H1 (cell line): ENCODE measurements around the gene NEK11. TPM values are rescaled to one million over a fixed set of nuclear protein-coding genes. Genes with fewer than 3 reads are reported as not detected.

Experiments used
- FOSL1 ChIP-seq: IDR thresholded peaks from 2 replicates; pipeline ENCODE4 v1.6.1; 2011; ENCODE audit warnings: mild to moderate bottlenecking, low read depth, low read length, moderate library complexity; ENCODE audit not compliant: insufficient read depth
- NRF1 ChIP-seq: IDR thresholded peaks from 2 replicates; pipeline ENCODE4 v1.6.1; 2011; ENCODE audit warnings: mild to moderate bottlenecking, low read depth, low read length, improper control_type of control experiment
- POLR2A ChIP-seq, 2 experiments: IDR thresholded peaks; 1 replicate in 1 of 2; 2 replicates in 1 of 2; pipeline ENCODE4 v1.6.1; 2011; ENCODE audit warnings: low read depth in 2 of 2, low read length in 2 of 2, mild to moderate bottlenecking in 2 of 2; ENCODE audit errors: control extremely low read depth in 1 of 2
- RFX5 ChIP-seq: IDR thresholded peaks from 2 replicates; pipeline ENCODE4 v1.6.1; 2011; ENCODE audit warnings: low read depth, low read length, improper control_type of control experiment, borderline replicate concordance
- SIN3A ChIP-seq, 2 experiments: IDR thresholded peaks in 1 of 2; conservative IDR thresholded peaks in 1 of 2; 2 replicates each; pipeline ENCODE4 v1.6.1; 2011 to 2012; ENCODE audit warnings: low read length in 2 of 2, improper control_type of control experiment in 1 of 2, low read depth in 1 of 2, mild to moderate bottlenecking in 1 of 2
- polyA plus RNA-seq, 7 experiments: library from polyadenylated mRNA; depleted of rRNA in 3 of 7; stranded (reverse) in 5 of 7; unstranded in 2 of 7; fragments of >200 nt in 5 of 7; fragments of 200-250 nt in 2 of 7; gene quantifications; 1 replicate in 5 of 7; 2 replicates in 1 of 7; 4 replicates in 1 of 7; pipeline versions ENCODE4 v1.2.1 to v1.2.3, GENCODE V29; 2011 to 2013; ENCODE audit warnings: missing spikeins in 2 of 7, mixed read lengths in 2 of 7
- total RNA-seq: library from RNA; stranded (reverse); fragmentation: NEBNext Ultra II Directional; extraction: Animal tissue kit (Norgen Biotek cat#: 25700); gene quantifications from 2 replicates; pipeline ENCODE4 v1.2.1, GENCODE V29; 2021
- TF ChIP-seq, protein P1 (sequence below): IDR thresholded peaks from 2 replicates; pipeline ENCODE4 v1.6.1; 2011; ENCODE audit warnings: low read length, improper control_type of control experiment

The NEK11 gene
- total and polyA plus RNA-seq, 2 of the 8 experiments (the other 6 are each of a cell fraction or from before 2014, with no cell fraction given), result 0.60 TPM; not detected in 1

DNA sequence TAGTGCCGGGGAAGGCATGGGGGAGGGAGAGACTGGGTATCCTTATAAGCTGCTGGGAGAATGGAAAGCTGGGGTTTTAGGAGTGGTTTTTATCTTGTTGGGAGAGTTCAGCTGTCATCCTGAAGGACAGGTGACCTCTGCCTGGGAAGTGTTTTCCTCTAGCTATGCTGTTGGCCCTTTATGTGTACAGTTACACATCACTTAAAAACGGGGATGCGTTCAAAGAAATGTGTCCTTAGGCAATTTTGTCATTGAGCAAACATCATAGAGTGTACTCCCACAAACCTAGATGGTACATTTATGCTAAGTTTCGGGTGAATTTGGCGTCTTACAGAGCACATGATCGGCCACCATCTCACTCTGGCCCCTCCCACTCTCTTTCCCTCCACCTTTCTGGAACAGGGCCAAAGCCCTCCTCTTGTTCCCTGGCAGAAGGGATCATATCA lies 190.6 kb downstream of the NEK11 start (continued):
- no peak for TF ChIP-seq FOSL1
- TF ChIP-seq POLR2A (IDR thresholded peaks at IDR 0.05; ENCODE audit: control extremely low read depth in 1 of 2, low read depth in 2 of 2, low read length in 2 of 2), result no peak
- TF ChIP-seq NRF1, result no peak
- no peak for TF ChIP-seq RFX5
- TF ChIP-seq, protein P1, sequence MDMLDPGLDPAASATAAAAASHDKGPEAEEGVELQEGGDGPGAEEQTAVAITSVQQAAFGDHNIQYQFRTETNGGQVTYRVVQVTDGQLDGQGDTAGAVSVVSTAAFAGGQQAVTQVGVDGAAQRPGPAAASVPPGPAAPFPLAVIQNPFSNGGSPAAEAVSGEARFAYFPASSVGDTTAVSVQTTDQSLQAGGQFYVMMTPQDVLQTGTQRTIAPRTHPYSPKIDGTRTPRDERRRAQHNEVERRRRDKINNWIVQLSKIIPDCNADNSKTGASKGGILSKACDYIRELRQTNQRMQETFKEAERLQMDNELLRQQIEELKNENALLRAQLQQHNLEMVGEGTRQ, result no peak
- no peak for TF ChIP-seq SIN3A (conservative IDR thresholded peaks at IDR 0.05 in 1 of 2, IDR thresholded peaks at IDR 0.05 in 1 of 2; ENCODE audit: low read depth in 1 of 2, low read length in 2 of 2)
